Effector CD4-positive, alpha-beta T cell (primary cell): ENCODE data around the gene RASSF8.

Source experiments
- DNase-seq: peaks from one replicate; pipeline ENCODE4 v3.0.0-alpha.2; 2020

RASSF8 gene

DNA sequence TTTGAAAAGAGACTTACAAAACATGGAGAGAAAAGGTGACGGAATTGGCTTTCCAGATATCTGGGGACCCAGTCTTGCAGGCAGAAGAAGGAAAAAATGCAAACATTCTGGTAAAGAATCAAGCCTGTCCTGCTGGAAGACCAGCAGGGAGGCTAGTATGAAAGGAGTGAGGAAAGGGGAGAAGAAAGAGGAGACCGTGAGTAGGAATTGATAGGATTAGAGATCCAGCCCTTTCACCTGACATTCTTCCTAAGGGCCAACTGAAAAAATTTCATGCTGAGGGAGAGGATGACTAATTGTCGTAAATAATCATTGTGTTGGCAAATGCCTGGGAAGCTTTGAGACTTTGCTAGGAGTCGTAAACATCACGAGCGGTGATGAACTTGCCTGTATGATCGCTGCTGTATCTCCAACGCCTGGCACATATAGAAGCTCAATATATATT, 154.2 kb downstream of the RASSF8 start:
- no peak for DNase-seq

- DNase-seq, result no peak
These were observed 154.7 kb downstream of the RASSF8 start for GRCh38 chr12:26113181-26113654.

- DNase-seq, result no peak
These were observed 155.6 kb downstream of the RASSF8 start for GRCh38 chr12:26113853-26114719.

DNA sequence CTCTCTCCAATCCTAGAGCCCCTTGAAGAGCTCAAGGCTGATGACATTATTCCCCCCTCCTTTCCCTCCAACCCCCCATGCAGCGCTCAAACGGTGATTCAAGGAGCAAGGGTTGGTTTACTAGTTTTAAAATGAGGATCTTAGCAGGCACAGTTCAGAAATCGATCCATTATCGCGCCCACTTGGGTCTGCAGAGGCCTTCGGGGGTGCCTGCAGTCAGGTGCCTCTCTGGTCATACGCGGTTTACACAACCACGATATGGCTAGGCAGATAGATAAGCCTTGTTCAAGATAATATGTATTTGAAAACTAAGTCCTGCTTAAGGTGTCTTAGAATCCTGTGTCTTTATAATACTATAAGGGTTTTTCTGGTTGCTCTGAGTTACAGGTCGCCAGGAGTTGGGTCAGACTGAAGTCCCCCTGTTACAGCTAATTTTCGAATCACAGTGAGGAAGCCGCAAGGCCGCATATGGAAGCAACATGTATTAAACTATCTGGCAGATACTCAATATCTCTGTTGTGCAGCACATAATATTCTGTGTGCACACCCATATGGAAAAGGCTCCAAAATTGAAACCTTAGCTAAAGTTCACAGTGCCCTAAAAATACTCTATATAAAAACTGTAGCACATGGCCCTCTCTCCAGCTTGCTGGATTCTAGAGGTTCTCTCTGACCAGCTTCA, 156.4 kb downstream of the RASSF8 start:
- no peak for DNase-seq

- DNase-seq, result no peak
These were observed 158.6 kb downstream of the RASSF8 start for GRCh38 chr12:26116829-26117715.

DNA sequence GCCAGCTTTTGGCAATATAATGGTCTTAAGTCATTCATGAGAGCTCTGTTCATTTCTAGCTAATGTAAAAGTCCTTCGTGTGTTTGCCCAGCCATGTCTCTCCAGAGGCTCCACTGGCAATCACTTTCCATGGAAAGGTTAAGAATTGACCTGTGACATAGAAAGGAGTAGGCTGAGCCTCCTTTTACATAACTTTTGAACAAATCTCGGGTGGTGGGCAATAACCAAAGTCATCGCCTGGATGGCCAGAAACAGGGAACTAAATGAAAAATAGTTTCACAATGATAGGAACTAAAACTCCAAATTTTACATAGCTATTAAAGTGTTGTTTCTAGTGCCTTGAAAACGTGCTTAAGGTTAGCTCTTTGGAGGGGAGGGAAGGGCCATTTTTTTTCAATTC, 159.8 kb downstream of the RASSF8 start:
- no peak for DNase-seq

DNA sequence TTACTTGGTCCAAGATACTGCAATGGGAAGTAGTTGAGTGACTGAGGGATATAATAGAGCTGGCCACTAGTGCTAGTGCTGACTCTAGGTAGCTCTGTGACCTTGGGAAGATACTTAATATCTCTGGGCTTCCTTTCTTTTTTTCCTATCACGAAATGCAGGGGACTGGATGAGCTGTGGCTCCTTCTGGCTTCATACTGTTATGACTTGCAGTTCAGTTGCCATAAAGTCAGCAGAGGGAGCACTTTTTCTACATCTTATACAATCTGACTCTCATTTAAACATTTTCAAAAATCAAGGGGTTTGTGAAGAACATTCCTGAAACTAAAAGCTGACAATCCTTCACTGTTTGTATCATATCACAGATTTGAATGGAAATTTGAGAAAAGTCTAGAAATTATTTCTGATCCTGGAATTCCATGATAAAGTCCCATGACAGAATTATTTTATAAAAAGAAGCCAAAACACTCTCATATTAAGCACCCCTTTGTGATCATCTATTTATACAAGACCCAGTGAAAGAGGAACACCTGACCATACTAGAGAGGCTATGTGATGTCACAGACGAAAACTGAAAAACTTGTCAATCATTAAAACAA, 161.0 kb downstream of the RASSF8 start:
- DNase-seq, result no peak

DNA sequence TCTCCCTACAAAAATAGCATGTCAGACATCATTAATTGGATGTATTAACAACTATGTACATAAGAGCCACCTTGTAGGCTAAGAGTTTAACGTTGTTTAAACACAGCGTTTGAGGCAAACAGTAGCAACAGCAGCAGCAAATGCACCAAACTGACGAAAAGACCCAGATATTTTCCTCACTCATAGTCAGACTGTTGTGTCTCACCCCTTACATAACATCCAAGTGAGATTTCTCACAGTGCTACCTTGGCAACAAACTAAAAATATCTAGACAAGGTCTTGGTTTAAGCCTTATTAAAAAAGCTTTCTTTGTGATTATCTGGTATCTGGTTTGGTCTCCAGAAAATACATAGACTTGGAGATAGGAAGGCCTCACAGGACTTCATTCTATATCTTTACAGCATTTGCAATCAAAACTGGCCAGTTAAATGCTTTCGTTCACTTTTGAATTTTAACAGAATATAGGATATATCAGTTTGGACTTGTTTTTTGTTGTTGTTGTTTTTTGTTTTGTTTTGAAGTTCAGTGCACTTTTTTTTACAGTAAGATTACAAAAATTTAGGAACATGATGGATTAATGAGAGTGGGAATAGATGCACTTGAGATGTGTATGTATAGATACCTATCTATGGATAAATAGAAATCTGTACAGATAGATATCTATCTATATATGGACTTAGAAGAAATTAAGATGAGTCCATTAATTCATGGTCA, 162.2 kb downstream of the RASSF8 start:
- no peak for DNase-seq

DNA sequence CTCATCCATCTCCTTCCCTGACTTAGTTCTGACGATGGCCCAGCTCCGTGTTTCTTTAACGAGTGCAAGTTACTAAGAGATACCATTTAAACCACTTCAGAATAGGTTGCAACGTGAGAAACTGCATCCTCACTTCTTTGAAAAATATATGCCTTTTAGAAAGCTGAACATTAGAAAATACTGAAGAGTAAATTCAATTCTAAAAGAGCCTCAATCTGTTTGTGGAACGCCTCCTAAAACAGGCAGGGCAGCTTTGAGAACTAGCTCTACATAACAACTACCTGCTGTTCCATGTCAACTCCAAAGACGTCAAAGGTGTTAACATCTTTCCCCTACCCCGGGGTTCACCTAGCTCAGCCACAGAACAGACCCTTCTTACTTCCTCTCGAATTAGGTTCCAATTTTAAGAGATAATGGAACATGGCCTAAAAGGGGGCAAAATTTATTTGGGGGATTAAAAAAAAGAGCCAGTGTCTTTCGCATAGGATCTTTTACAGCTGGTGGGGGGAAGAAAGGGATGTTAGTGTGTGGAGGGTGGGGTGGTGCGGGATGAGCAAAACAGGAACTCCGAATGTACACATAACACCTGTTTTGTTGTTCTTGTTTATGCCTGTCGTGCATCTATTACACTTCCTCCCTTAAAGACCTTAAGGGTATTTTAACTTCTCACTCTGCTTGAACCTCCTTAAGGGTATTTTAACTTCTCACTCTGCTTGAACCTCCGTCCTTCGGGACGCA, 163.0 kb downstream of the RASSF8 start:
- no peak for DNase-seq

DNA sequence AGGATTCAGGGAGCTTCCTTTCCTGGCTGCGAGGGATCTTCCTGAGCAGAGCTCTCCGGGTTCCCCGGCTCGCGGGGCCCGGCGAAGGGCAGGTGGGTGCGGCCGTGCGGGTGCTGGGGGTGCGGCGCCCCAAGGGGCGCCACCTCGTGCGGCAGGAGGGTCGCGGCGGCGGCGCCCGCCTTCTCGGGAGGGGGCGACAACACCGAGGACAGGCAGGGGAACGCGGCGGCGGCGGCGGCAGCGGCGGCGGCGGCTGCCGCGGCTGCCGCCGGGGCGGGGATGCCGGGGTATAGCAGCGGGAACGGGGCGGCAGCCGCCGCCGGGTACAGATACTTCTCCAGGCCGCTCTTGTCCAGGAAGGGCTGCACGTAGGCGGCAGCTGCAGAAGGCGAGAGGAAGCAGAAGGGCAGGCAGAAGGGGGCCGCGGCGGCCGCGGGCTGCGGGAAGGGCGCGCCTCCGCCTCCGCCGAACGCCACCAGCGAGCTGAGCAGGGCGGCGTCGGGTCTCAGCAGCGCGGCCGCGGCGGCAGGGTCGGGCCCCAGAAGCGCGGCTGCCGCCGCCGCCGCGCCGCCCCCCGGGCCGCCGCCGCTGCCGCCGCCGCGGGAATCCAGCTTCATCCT, 163.7 kb downstream of the RASSF8 start:
- DNase-seq, result no peak

DNA sequence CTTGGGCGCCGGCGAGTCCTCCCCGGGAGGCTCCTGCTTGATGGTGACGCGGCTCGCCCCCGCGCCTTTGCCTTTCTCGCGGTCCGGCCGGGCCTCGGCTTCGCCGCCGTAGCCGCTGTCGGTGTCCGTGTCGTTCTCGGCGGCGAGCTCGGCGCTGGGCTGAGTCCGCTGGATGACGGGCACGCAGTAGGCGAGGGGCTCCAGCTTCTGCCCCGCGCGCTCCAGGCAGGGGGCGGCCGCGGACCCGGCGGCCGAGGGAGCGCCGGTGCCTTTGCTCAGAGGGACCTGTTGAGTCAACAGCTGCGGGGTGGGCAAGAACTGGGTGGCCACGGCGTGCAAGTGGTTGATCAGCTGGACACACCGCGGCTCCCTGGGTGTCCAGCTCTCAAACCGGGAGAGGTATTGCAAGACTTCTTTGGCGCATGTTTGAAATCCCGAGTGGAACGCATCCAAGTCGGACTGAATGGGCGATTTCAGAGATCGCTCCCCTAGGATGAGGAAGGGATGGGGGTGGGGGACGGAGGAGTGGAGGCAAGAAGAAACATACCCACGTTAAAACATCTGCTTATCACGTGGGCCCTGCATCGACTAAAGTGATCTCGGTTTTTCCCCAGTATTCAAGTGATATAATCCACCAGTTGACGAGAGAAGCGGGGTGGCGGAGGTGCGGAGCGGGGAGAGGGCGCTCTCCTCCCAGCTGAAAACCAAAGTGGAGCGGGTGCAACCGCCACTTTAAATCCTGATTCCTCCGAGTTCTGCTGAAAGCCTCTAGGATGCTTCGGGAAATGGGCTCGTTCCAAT, 164.4 kb downstream of the RASSF8 start:
- no peak for DNase-seq

- no peak for DNase-seq
These were observed 165.0 kb downstream of the RASSF8 start for GRCh38 chr12:26123482-26123980.

DNA sequence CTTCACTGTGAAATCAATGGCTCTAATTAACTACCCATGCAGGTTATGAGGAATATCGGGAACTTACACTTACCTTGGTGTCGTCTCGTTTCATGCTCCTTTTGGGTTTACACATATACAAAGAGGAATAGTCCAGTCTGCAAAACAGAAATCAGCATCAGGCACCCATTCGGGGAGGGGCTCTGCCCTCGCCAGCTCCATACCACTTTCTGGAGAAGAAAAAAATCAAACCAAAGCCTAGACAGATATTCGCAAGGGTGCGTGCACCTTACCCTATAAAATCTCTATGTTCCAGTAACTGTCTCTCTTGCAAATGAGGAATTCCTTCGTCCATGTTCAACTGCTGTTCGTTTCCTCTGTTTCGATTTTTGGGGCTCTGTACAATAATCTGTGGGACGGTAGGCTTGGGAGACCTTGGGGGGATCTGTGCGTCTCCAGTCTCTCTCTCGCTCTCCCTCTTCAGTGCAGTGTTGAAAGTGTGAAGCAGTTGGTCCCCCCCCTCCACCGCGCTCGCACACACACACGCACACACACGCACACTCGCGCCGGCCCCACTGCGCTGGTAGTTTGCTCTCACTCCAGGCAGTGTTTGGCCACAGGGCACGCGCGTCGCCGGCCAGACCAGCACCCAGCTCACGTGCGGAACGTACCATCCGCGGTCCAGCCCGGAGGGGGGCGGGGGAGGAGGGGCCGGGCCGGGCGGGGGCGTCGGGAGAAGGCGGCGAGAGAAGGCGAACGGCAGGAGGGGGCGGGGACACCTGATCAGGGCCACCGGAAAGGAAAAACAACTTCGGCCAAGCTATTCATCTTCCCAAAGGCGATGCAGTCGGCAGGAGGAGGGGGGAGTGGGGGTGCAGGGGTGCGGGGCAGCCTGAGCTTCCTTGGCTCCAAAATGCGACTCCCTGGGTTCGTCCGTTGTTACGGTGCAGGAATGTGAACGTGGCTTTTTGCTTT, 166.2 kb downstream of the RASSF8 start, which contains the start of gene BHLHE41:
Gene BHLHE41, minus strand, starts transcription at position 592 of the 954 bp plus-strand sequence. Its CDS starts 258 bp downstream, at position 334.
- no peak for DNase-seq

- no peak for DNase-seq
These were observed 167.2 kb downstream of the RASSF8 start for GRCh38 chr12:26125400-26126339.

- no peak for DNase-seq
These were observed 168.1 kb downstream of the RASSF8 start for GRCh38 chr12:26126340-26127284.

DNA sequence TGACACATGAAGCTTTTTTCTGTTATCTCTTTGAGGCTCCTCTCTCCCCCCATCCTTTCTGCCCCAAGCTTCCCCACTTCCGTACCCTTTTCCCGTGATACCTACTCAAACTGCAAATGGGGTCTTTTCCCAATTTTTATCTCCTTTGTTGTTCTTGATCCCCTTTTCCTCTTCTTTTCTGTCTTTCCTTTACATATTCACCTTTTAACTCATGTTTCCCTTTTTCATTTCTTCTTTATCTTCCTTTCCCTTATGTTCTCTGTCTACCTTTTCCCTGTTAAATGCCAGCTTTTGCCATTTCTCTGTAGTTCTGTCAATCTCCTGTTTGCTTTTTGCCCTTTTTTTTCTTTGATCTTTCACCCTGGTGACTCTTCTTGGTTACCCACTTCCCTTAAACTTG, 168.9 kb downstream of the RASSF8 start:
- DNase-seq, result no peak
